ENCODE measurements around the gene LTBP2.

LTBP2 gene

DNA sequence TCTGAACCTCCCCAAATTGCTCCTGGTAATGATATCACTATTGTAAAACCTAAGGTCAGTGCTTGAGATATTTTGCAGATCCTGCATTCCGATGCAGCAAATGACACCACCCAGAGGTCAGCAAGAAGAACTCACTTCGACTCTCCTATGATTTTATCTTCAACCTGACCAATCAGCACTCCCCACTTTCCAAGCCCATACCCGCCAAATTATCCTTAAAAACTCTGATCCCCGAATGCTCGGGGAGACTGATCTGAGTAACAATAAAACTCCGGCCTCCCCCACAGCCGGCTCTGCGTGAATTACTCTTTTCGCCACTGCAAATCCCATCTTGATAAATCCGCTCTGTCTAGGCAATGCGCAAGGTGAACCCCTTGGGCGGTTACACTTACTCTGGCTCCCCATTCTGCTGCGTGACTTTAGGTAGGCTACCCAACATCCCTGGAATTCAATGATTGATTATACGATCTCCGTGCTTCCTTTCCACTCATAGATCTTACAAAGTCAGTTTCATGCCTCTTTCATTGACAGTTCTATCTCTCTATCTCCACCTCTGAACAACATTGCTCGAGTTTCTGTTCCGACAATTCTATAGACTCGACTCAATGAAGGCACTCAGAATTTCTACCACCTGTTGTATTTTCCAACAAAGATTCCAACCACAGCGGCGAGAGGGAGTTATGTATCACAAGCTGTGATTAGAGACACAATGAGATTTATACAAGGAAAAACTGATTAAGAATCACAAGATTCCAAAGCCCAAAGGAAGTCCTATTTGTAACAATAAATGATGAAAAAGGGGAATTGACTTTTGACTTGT lies 119.9 kb downstream of the LTBP2 start:
- H3K4me3 ChIP-seq (ENCODE audit: low read depth, low read length): peak overlapping the region; percentile 93
- H3K9me3 ChIP-seq (ENCODE audit: severe bottlenecking): no peaks in the 10 kb centered on the region
- no peak for DNase-seq
- H3K36me3 ChIP-seq: peaks cover 6% of the 10 kb centered on the region
- H3K27me3 ChIP-seq (ENCODE audit: insufficient read depth, low read depth, severe bottlenecking): no peaks in the 10 kb centered on the region
- no peak overlapping the region for H3K27ac ChIP-seq
- TF ChIP-seq, protein P1, sequence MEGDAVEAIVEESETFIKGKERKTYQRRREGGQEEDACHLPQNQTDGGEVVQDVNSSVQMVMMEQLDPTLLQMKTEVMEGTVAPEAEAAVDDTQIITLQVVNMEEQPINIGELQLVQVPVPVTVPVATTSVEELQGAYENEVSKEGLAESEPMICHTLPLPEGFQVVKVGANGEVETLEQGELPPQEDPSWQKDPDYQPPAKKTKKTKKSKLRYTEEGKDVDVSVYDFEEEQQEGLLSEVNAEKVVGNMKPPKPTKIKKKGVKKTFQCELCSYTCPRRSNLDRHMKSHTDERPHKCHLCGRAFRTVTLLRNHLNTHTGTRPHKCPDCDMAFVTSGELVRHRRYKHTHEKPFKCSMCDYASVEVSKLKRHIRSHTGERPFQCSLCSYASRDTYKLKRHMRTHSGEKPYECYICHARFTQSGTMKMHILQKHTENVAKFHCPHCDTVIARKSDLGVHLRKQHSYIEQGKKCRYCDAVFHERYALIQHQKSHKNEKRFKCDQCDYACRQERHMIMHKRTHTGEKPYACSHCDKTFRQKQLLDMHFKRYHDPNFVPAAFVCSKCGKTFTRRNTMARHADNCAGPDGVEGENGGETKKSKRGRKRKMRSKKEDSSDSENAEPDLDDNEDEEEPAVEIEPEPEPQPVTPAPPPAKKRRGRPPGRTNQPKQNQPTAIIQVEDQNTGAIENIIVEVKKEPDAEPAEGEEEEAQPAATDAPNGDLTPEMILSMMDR (IDR thresholded peaks at IDR 0.05; ENCODE audit: low read depth, low read length): no peak

DNA sequence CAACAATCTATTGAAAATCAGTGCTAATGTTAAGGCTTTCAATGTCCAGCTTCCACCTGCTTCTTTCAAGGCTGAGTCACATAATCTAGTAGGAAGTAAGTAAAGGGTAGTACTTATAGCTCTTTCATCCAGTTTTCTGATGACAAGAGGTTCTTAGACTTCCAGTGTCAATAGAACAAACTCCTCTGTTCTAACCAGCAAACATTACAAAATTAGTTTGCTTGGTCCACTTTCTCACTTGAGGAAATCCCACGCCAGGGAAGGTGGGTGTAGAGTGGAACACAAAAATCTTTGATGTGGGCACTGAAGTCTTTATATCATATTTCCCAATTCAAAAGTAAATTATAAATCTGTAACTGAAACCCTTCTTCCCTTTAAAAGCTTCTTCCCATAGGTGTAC lies 121.6 kb downstream of the LTBP2 start:
- H3K4me3 ChIP-seq (ENCODE audit: low read depth, low read length): no peak overlapping the region
- H3K36me3 ChIP-seq: no peaks in the 10 kb centered on the region; the same call in 1 of the 2 replicates
- DNase-seq: no peak
- H3K9me3 ChIP-seq (ENCODE audit: severe bottlenecking): no peaks in the 10 kb centered on the region
- TF ChIP-seq, protein P1 (IDR thresholded peaks at IDR 0.05; ENCODE audit: low read depth, low read length): no peak
- no peaks in the 10 kb centered on the region for H3K27me3 ChIP-seq (ENCODE audit: insufficient read depth, low read depth, severe bottlenecking)
- H3K27ac ChIP-seq: no peak overlapping the region

DNA sequence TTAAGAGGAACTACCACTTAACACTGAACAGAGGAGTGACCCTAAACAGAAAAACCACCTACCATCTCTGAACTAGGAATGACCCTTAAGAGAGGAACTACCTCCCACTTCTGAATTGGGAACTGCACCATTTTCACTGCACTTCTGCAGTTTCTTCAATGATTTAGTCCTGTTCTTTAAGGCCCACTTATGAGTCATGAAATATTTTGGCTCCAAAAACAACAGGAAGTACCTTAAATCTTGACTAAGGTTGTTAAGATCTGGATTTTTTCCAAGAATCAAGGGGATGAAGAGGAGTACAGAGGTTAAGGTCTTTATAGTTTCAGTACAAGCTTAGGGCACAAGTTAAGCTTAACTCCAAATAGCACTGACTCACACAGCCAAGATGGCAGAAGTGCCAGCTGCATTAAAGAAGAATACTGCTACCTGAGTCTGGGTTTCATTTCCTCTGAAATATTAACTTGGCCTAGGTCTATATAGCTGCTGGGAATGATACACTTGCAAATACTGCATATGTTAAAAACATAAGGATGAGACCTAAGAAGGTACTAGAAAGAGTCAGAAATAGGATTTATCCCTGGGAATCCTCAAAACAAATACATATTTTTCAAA lies 123.1 kb downstream of the LTBP2 start:
- no peaks in the 10 kb centered on the region for H3K9me3 ChIP-seq (ENCODE audit: severe bottlenecking)
- H3K27me3 ChIP-seq (ENCODE audit: insufficient read depth, low read depth, severe bottlenecking): no peaks in the 10 kb centered on the region
- H3K36me3 ChIP-seq: no peaks in the 10 kb centered on the region; the same call in 1 of the 2 replicates
- no peak overlapping the region for H3K27ac ChIP-seq
- TF ChIP-seq, protein P1 (IDR thresholded peaks at IDR 0.05; ENCODE audit: low read depth, low read length): no peak
- H3K4me3 ChIP-seq (ENCODE audit: low read depth, low read length): no peak overlapping the region
- DNase-seq: no peak

DNA sequence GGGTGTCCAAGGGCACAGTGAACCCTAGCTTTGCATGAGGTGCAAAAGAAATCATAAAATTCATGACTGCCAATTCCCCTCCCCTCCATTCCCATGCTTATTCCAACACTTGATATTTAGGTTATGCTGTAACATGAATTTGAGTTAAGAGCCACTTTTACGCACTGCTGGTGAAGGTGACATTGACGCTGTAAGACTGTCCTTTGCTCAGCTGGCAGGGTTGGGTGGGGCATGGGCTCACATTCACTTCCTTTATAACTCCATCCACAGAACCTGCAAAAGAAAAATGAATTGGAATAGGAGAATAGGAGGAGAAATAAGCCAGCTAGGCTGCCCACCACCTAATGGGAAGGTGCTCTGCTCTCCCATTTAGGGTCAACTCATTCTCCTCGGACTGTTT lies 125.9 kb downstream of the LTBP2 start:
- H3K27me3 ChIP-seq (ENCODE audit: insufficient read depth, low read depth, severe bottlenecking): no peaks in the 10 kb centered on the region
- no peak overlapping the region for H3K27ac ChIP-seq
- TF ChIP-seq, protein P1 (IDR thresholded peaks at IDR 0.05; ENCODE audit: low read depth, low read length): no peak
- DNase-seq: no peak
- 0 out of 2 replicates have a peak, but pooled peaks cover 3% of the 10 kb centered on the region for H3K36me3 ChIP-seq
- no peaks in the 10 kb centered on the region for H3K9me3 ChIP-seq (ENCODE audit: severe bottlenecking)
- no peak overlapping the region for H3K4me3 ChIP-seq (ENCODE audit: low read depth, low read length)

DNA sequence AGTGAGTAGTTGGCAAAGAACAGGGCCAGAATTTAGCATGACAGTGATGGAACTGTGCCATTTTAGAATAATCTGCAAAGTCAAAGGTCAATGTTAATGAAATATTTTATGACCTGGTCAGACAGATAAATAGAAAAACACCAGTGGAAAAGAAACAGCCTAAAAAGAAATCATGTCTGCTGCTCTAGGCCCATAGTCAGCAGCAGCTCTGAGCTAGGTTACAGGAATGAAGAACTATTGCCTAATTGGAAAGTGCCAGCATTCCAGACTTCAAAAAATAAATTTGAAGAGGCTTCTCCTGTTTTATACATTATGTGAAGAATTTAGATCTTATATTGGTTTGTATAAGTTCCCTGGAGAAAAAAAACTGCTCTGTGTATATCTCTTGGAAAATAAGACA lies 128.7 kb downstream of the LTBP2 start:
- DNase-seq: no peak
- Histone ChIP-seq H3K27ac (no peak overlapping the region), H3K4me3 (ENCODE audit: low read depth, low read length) (no peak overlapping the region), H3K36me3 (0 out of 2 replicates have a peak, but pooled peaks cover 3% of the 10 kb centered on the region), H3K27me3 (ENCODE audit: insufficient read depth, low read depth, severe bottlenecking) (no peaks in the 10 kb centered on the region), H3K9me3 (ENCODE audit: severe bottlenecking) (no peaks in the 10 kb centered on the region)
- TF ChIP-seq, protein P1 (IDR thresholded peaks at IDR 0.05; ENCODE audit: low read depth, low read length): no peak

Measured in WERI-Rb-1 (cell line).